Measurements from ENCODE around the gene PYROXD2.
"Not testable (repeated sequence)": the region's sequence is repeated elsewhere in the genome, so short reads cannot be mapped to it uniquely, and the experiment has no call there.

PYROXD2 gene

DNA sequence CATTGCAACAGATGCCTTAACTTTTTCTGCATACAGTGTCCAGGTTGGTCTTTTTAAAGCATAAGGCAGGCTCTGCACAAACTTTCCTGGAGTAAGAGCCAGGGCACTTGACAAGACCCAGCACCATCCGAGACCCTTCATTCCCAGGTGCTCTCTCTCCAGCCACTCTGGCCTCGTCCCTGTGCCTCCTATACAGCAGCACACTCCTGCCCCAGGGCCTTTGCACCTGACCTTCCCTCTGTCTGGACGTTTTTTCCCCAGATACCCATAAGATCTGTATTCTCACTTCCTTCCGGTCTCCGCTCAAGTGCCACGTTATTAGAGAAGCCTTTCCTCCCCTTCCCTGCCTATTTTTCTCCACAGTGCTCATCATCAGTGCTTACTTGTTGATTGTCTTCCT lies 25.6 kb downstream of the PYROXD2 start:
- no peaks in the 10 kb centered on the region for H3K9me3 ChIP-seq (ENCODE audit: control insufficient read depth, low read length)
- no peaks in the 10 kb centered on the region for H3K4me1 ChIP-seq (ENCODE audit: control insufficient read depth, insufficient read depth, low read length, poor library complexity, severe bottlenecking)
- H3K4me3 ChIP-seq (ENCODE audit: extremely low read depth, insufficient read depth, low read length, poor library complexity, severe bottlenecking): no peak overlapping the region
- H3K27ac ChIP-seq (ENCODE audit: low read depth, low read length, severe bottlenecking): no peak overlapping the region
- 93 to 99% methylated on average over 4 to 6 of the region's 6 CpGs for WGBS, 2 experiments (ENCODE audit: insufficient coverage in 2 of 2)
- no peaks in the 10 kb centered on the region for H3K36me3 ChIP-seq (ENCODE audit: control insufficient read depth, insufficient read depth, low read length)

- Histone ChIP-seq H3K36me3 (ENCODE audit: control insufficient read depth, insufficient read depth, low read length) (no peaks in the 10 kb centered on the region), H3K4me3 (ENCODE audit: extremely low read depth, insufficient read depth, low read length, poor library complexity, severe bottlenecking) (no peak overlapping the region), H3K27ac (ENCODE audit: low read depth, low read length, severe bottlenecking) (no peak overlapping the region), H3K9me3 (ENCODE audit: control insufficient read depth, low read length) (no peaks in the 10 kb centered on the region), H3K4me1 (ENCODE audit: control insufficient read depth, insufficient read depth, low read length, poor library complexity, severe bottlenecking) (peaks cover 9% of the 10 kb centered on the region)
- WGBS, 2 experiments (ENCODE audit: insufficient coverage in 2 of 2): 91 to 94% methylated on average over 12 to 13 of the region's 13 CpGs
Observed at GRCh38 chr10:98388101-98388655, 26.8 kb downstream of the PYROXD2 start.

DNA sequence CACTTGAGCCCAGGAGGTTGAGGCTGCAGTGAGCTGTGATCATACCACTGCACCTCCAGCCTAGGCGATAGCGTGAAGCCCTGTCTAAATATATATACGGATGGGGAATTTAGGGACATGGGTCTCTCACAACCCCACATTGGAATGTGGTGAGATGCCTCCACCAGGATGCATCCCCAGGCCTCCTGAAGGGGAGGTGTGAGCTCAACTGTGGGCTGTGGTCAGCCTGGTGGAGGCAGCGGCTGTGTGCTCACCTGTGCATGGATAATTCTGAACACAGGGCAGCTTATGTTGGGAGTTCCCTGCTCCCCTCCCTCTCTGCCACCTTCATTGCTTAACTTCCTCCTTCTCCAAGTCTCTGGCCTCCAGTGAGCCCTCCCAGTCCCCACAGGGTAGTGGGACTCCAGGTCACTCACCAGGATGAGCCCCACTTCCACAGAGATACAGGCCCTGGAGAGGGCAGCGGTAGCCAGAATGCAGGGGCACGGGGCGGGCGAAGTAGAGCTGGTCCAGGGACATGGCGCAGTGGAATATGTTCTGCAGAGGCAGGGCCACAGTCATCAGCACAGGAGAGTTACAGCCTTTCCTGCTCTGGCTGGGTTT lies 30.4 kb downstream of the PYROXD2 start:
- no peak overlapping the region for H3K27ac ChIP-seq (ENCODE audit: low read depth, low read length, severe bottlenecking)
- H3K4me3 ChIP-seq (ENCODE audit: extremely low read depth, insufficient read depth, low read length, poor library complexity, severe bottlenecking): no peak overlapping the region
- no peaks in the 10 kb centered on the region for H3K9me3 ChIP-seq (ENCODE audit: control insufficient read depth, low read length)
- peaks cover 28% of the 10 kb centered on the region for H3K4me1 ChIP-seq (ENCODE audit: control insufficient read depth, insufficient read depth, low read length, poor library complexity, severe bottlenecking)
- 92 to 94% methylated on average over 6 to 7 of the region's 9 CpGs for WGBS, 2 experiments (ENCODE audit: insufficient coverage in 2 of 2)
- peaks cover 5% of the 10 kb centered on the region for H3K36me3 ChIP-seq (ENCODE audit: control insufficient read depth, insufficient read depth, low read length)

DNA sequence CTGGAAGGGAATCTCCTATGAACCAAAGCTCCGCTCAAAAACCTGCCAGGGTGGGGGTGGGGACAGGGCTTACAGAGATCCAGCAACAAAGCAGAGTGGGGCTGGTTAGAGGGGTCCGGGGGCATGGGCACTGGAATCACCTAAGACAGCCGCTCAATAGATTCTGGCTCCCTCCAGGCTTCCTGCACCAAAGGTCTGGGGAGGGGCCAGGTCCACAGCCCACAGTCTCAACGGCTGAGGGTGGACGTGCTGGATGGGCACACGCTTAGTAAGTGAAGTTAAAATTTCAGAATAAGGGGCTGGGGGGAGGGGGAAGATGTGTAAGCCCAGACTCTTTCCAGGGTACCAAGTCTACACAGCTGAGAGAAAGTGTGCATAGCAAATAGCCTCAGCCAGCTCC lies 31.1 kb downstream of the PYROXD2 start:
- H3K9me3 ChIP-seq (ENCODE audit: control insufficient read depth, low read length): no peaks in the 10 kb centered on the region
- 95 to 100% methylated on average over 2 to 6 of the region's 6 CpGs for WGBS, 2 experiments (ENCODE audit: insufficient coverage in 2 of 2)
- peaks cover 28% of the 10 kb centered on the region for H3K4me1 ChIP-seq (ENCODE audit: control insufficient read depth, insufficient read depth, low read length, poor library complexity, severe bottlenecking)
- H3K36me3 ChIP-seq (ENCODE audit: control insufficient read depth, insufficient read depth, low read length): peaks cover 5% of the 10 kb centered on the region
- no peak overlapping the region for H3K4me3 ChIP-seq (ENCODE audit: extremely low read depth, insufficient read depth, low read length, poor library complexity, severe bottlenecking)
- peak overlapping the region; percentile 75 for H3K27ac ChIP-seq (ENCODE audit: low read depth, low read length, severe bottlenecking)

DNA sequence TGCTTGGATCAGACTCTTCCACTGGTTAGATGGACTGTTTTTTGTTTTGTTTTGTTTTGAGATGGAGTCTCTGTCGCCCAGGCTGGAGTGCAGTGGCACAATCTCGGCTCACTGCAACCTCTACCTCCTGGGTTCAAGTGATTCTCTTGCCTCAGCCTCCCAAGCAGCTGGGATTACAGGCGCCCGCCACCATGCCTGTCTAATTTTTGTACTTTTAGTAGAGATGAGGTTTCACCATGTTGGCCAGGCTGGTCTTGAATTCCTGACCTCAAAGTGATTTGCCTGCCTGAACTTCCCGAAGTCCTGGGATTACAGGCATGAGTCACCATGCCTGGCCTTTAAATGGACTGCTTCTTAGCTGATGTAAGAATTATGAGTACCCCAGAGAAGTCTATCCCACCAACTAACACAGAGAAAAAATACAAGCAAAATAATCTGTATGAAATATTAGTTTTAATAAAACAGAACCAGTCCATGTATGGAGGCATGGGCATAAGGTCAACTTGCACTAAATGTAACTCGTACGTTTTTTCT lies 31.8 kb downstream of the PYROXD2 start:
- not testable (repeated sequence) for H3K36me3 ChIP-seq (ENCODE audit: control insufficient read depth, insufficient read depth, low read length); H3K4me3 ChIP-seq (ENCODE audit: extremely low read depth, insufficient read depth, low read length, poor library complexity, severe bottlenecking); H3K9me3 ChIP-seq (ENCODE audit: control insufficient read depth, low read length)
- Histone ChIP-seq H3K27ac (ENCODE audit: low read depth, low read length, severe bottlenecking) (peak overlapping the region; percentile 75), H3K4me1 (ENCODE audit: control insufficient read depth, insufficient read depth, low read length, poor library complexity, severe bottlenecking) (peaks cover 28% of the 10 kb centered on the region)
- WGBS, 2 experiments (ENCODE audit: insufficient coverage in 2 of 2): 95% methylated on average over 2 of the region's 7 CpGs

GRCh38 chr10:98382691-98383101 lies 32.3 kb downstream of the PYROXD2 start:
- Histone ChIP-seq H3K9me3 (ENCODE audit: control insufficient read depth, low read length) (peaks cover 1% of the 10 kb centered on the region), H3K4me1 (ENCODE audit: control insufficient read depth, insufficient read depth, low read length, poor library complexity, severe bottlenecking) (peaks cover 28% of the 10 kb centered on the region), H3K36me3 (ENCODE audit: control insufficient read depth, insufficient read depth, low read length) (peaks cover 5% of the 10 kb centered on the region), H3K27ac (ENCODE audit: low read depth, low read length, severe bottlenecking) (peak overlapping the region; percentile 75), H3K4me3 (ENCODE audit: extremely low read depth, insufficient read depth, low read length, poor library complexity, severe bottlenecking) (no peak overlapping the region)
- 98 to 100% methylated on average over 4 to 5 of the region's 5 CpGs for WGBS, 2 experiments (ENCODE audit: insufficient coverage in 2 of 2)

GRCh38 chr10:98380493-98381339 lies 34.3 kb downstream of the PYROXD2 start:
- H3K4me1 ChIP-seq (ENCODE audit: control insufficient read depth, insufficient read depth, low read length, poor library complexity, severe bottlenecking): peaks cover 28% of the 10 kb centered on the region
- peak overlapping the region; percentile 90 for H3K27ac ChIP-seq (ENCODE audit: low read depth, low read length, severe bottlenecking)
- peaks cover 3% of the 10 kb centered on the region for H3K9me3 ChIP-seq (ENCODE audit: control insufficient read depth, low read length)
- no peak overlapping the region for H3K4me3 ChIP-seq (ENCODE audit: extremely low read depth, insufficient read depth, low read length, poor library complexity, severe bottlenecking)
- peaks cover 5% of the 10 kb centered on the region for H3K36me3 ChIP-seq (ENCODE audit: control insufficient read depth, insufficient read depth, low read length)
- WGBS, 2 experiments (ENCODE audit: insufficient coverage in 2 of 2): 53 to 67% methylated on average over 6 to 7 of the region's 8 CpGs

DNA sequence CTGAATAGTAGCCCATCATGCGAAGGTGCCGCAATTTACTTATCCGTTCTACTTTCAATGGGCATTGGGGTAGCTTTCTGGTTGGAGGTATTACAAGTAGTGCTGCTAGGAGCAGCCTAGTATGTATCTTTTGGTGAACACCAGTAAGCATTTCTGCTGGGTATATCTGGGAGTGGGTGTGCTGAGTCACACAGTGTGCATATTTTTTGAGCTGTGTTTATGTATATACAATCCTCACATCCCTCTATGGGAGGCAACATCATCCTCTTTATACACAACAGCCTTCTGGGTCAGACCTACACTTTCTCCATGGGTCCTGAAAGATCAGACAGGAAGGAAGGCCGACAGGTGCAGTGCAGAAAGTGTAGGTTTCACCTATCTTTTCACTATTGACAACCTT lies 36.3 kb downstream of the PYROXD2 start:
- Histone ChIP-seq H3K36me3 (ENCODE audit: control insufficient read depth, insufficient read depth, low read length) (peaks cover 5% of the 10 kb centered on the region), H3K4me1 (ENCODE audit: control insufficient read depth, insufficient read depth, low read length, poor library complexity, severe bottlenecking) (peaks cover 38% of the 10 kb centered on the region), H3K4me3 (ENCODE audit: extremely low read depth, insufficient read depth, low read length, poor library complexity, severe bottlenecking) (no peak overlapping the region), H3K9me3 (ENCODE audit: control insufficient read depth, low read length) (peaks cover 3% of the 10 kb centered on the region), H3K27ac (ENCODE audit: low read depth, low read length, severe bottlenecking) (no peak overlapping the region)
- 100% methylated on average over 1 to 4 of the region's 4 CpGs for WGBS, 2 experiments (ENCODE audit: insufficient coverage in 2 of 2)

DNA sequence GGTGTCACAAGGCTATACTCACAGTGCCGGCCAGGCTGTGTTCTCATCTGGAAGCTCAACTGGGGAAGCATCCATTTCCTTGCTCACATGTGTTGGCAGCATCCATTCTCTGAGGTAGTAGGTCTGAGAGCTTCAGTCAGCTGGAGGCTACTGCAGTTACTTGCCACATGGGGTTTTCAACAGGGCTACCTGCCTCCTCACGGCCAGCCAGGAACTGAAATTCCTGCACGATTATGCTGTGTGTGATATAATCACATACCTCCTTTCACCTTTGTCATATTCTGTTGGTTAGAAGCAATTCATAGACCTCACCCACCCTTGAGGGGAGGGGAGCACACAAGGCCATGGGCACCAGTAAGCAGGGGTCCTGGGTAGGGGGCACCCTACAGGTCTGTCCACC lies 37.4 kb downstream of the PYROXD2 start:
- Histone ChIP-seq H3K9me3 (ENCODE audit: control insufficient read depth, low read length) (peaks cover 3% of the 10 kb centered on the region), H3K36me3 (ENCODE audit: control insufficient read depth, insufficient read depth, low read length) (peaks cover 2% of the 10 kb centered on the region), H3K4me1 (ENCODE audit: control insufficient read depth, insufficient read depth, low read length, poor library complexity, severe bottlenecking) (peaks cover 34% of the 10 kb centered on the region), H3K4me3 (ENCODE audit: extremely low read depth, insufficient read depth, low read length, poor library complexity, severe bottlenecking) (no peak overlapping the region), H3K27ac (ENCODE audit: low read depth, low read length, severe bottlenecking) (no peak overlapping the region)
- WGBS, 2 experiments (ENCODE audit: insufficient coverage in 2 of 2): 100% methylated on average over 1 to 2 of the region's 3 CpGs

DNA sequence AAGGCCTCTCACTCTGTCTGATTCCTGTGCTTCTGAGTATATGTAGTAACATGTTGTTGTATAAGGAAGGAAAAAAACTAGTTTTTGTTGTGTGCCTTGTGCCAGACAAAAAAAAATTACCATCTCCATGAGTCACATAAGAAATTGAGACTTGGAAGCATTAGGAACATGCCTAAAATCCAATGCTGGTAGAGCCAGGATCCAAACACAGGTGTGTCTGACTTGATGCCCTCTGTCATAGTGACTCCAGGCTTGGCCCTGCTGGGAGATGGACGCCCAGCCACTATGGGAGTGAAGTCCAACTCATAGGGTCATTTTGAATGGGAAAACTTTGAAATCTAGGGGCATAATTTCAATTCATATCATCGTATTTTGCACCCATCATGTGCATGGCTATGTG lies 38.0 kb downstream of the PYROXD2 start:
- Histone ChIP-seq H3K4me1 (ENCODE audit: control insufficient read depth, insufficient read depth, low read length, poor library complexity, severe bottlenecking) (peaks cover 33% of the 10 kb centered on the region), H3K36me3 (ENCODE audit: control insufficient read depth, insufficient read depth, low read length) (no peaks in the 10 kb centered on the region), H3K4me3 (ENCODE audit: extremely low read depth, insufficient read depth, low read length, poor library complexity, severe bottlenecking) (no peak overlapping the region), H3K9me3 (ENCODE audit: control insufficient read depth, low read length) (peaks cover 3% of the 10 kb centered on the region), H3K27ac (ENCODE audit: low read depth, low read length, severe bottlenecking) (no peak overlapping the region)
- 100% methylated on average over 1 of the region's 2 CpGs; no CpG with 5 or more reads in 1 of the 2 experiments for WGBS, 2 experiments (ENCODE audit: insufficient coverage in 2 of 2)
